Activated CD4-positive, CD25-positive, alpha-beta regulatory T cell treated with anti-CD3 and anti-CD28 coated beads, Interleukin-2, amount 50 U/mL, for 24 hours (primary cell): ENCODE data around the gene DYNC2H1.
A peak's percentile ranks its signal among the peaks of the same experiment; 100 is the strongest.

ENCODE experiments used
- ATAC-seq, 2 donors: fragments of 150-1000 bp; cut with Tn5 transposase; one replicate each; pipeline ENCODE4 v1.10.0; 2021; ENCODE audit warnings: mild to moderate bottlenecking in 1 of 2, moderate library complexity in 1 of 2

DYNC2H1 gene

GRCh38 chr11:103476874-103477273 is 367.6 kb downstream of the DYNC2H1 start:
- ATAC-seq: no peak

GRCh38 chr11:103480421-103480820 is 371.2 kb downstream of the DYNC2H1 start:
- ATAC-seq: no peak

- no peak for ATAC-seq
Measured at GRCh38 chr11:103483996-103484395, 374.8 kb downstream of the DYNC2H1 start.

- ATAC-seq: no peak
Measured at GRCh38 chr11:103484545-103484944, 375.3 kb downstream of the DYNC2H1 start.

GRCh38 chr11:103486604-103487003 is 377.4 kb downstream of the DYNC2H1 start:
- no peak for ATAC-seq

- no peak for ATAC-seq
Measured at GRCh38 chr11:103487113-103487512, 377.9 kb downstream of the DYNC2H1 start.

- peak; percentile 41 to 71 for ATAC-seq
Measured at GRCh38 chr11:103488031-103488461, 378.8 kb downstream of the DYNC2H1 start.

GRCh38 chr11:103488579-103488978 is 379.4 kb downstream of the DYNC2H1 start:
- ATAC-seq: no peak

- ATAC-seq: no peak
Measured at GRCh38 chr11:103491777-103492176, 382.6 kb downstream of the DYNC2H1 start.

GRCh38 chr11:103494491-103494890 is 385.3 kb downstream of the DYNC2H1 start:
- ATAC-seq: no peak

GRCh38 chr11:103497268-103497667 is 388.0 kb downstream of the DYNC2H1 start:
- no peak for ATAC-seq

- no peak for ATAC-seq
Measured at GRCh38 chr11:103499710-103500340, 390.6 kb downstream of the DYNC2H1 start.

- ATAC-seq: no peak
Measured at GRCh38 chr11:103515283-103515682, 406.1 kb downstream of the DYNC2H1 start.

- ATAC-seq: no peak
Measured at GRCh38 chr11:103520792-103521191, 411.6 kb downstream of the DYNC2H1 start.

GRCh38 chr11:103525069-103525468 is 415.8 kb downstream of the DYNC2H1 start:
- ATAC-seq: no peak

- no peak for ATAC-seq
Measured at GRCh38 chr11:103528046-103528445, 418.8 kb downstream of the DYNC2H1 start.

- ATAC-seq: no peak
Measured at GRCh38 chr11:103528596-103528995, 419.4 kb downstream of the DYNC2H1 start.

- no peak for ATAC-seq
Measured at GRCh38 chr11:103529181-103529684, 420.0 kb downstream of the DYNC2H1 start.
